Fibroblast of skin of scalp (primary cell): ENCODE measurements around the gene IKZF1.

Experiments used
- DNase-seq: peaks from one replicate; pipeline ENCODE4 v3.0.0-alpha.2; 2013

Gene IKZF1

GRCh38 chr7:50309721-50310120 is 5.2 kb downstream of the IKZF1 start:
- DNase-seq: no peak

- DNase-seq: no peak
Measured at GRCh38 chr7:50310361-50310760, 5.8 kb downstream of the IKZF1 start.

- DNase-seq: no peak
Measured at GRCh38 chr7:50310956-50311355, 6.4 kb downstream of the IKZF1 start.

GRCh38 chr7:50312250-50313162 is 8.0 kb downstream of the IKZF1 start:
- no peak for DNase-seq

GRCh38 chr7:50314836-50315592 is 10.5 kb downstream of the IKZF1 start:
- DNase-seq: no peak

GRCh38 chr7:50315739-50316671 is 11.5 kb downstream of the IKZF1 start:
- DNase-seq: no peak

- no peak for DNase-seq
Measured at GRCh38 chr7:50317221-50317678, 12.7 kb downstream of the IKZF1 start.

GRCh38 chr7:50317697-50318669 is 13.5 kb downstream of the IKZF1 start:
- DNase-seq: no peak

GRCh38 chr7:50321487-50322067 is 17.1 kb downstream of the IKZF1 start:
- DNase-seq: no peak

- DNase-seq: no peak
Measured at GRCh38 chr7:50324113-50324512, 19.6 kb downstream of the IKZF1 start.

- DNase-seq: no peak
Measured at GRCh38 chr7:50327443-50327842, 22.9 kb downstream of the IKZF1 start.

GRCh38 chr7:50329775-50330174 is 25.3 kb downstream of the IKZF1 start:
- DNase-seq: no peak

- no peak for DNase-seq
Measured at GRCh38 chr7:50330254-50330653, 25.7 kb downstream of the IKZF1 start.

GRCh38 chr7:50330696-50331095 is 26.2 kb downstream of the IKZF1 start:
- no peak for DNase-seq

GRCh38 chr7:50331564-50332208 is 27.2 kb downstream of the IKZF1 start:
- no peak for DNase-seq

- no peak for DNase-seq
Measured at GRCh38 chr7:50332241-50333165, 28.0 kb downstream of the IKZF1 start.

GRCh38 chr7:50333221-50333651 is 28.7 kb downstream of the IKZF1 start:
- no peak for DNase-seq

- no peak for DNase-seq
Measured at GRCh38 chr7:50334341-50334994, 30.0 kb downstream of the IKZF1 start.
